Measurements from ENCODE around the gene ACACA. TPM values are rescaled to one million over a fixed set of nuclear protein-coding genes. Genes with fewer than 3 reads are reported as not detected.

Gene ACACA
- total and polyA plus RNA-seq, 2 donors (not counting 1 experiment from before 2014, with no cell fraction given) = 4.8 to 26.2 TPM

DNA sequence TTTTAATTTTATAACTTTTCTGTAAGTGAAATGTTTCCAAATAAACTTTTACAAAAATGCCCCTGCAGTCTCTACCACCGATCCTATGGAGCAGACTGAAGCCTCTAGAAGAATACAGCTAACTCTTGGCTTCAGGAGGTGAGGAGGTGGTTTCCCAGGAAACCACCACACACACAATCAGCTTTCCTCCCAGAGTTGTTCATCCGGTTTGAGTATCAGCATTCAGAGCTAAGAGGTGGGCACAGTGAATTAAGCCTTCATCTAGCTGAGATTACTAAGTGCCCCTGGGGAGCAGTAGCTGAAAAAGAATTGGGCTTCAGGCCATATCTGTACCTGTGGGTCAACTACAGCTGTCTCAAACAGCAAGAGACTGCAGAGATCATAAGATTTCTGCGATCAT, 318.2 kb downstream of the ACACA start:
- H3K4me2 ChIP-seq (replicated peaks; ENCODE audit: low read depth, low read length, poor library complexity, severe bottlenecking) = no peak overlapping the region
- H3K4me1 ChIP-seq (ENCODE audit: control insufficient read depth in 2 of 2, insufficient read depth in 2 of 2, low read length in 2 of 2) = peaks cover 5 to 10% of the 10 kb centered on the region in 2 donors
- Mint-ChIP-seq H3K4me3 (no peak overlapping the region), H3K27me3 (no peaks in the 10 kb centered on the region), H3K4me1 (peaks cover 11% of the 10 kb centered on the region), H3K9me3 (ENCODE audit: insufficient read depth) (no peaks in the 10 kb centered on the region), H3K27ac (no peak overlapping the region)
- H3K36me3 ChIP-seq (replicated peaks in 1 of 2; ENCODE audit: control extremely low read depth in 1 of 2, control insufficient read depth in 1 of 2, extremely low read depth in 1 of 2, insufficient read depth in 2 of 2, low read length in 1 of 2) = peaks cover 3 to 15% of the 10 kb centered on the region in 2 experiments
- no peaks in the 10 kb centered on the region for H3K27me3 ChIP-seq (replicated peaks in 1 of 4; ENCODE audit: control extremely low read depth in 1 of 4, control insufficient read depth in 3 of 4, insufficient read depth in 4 of 4, low read length in 3 of 4)
- H3K79me2 ChIP-seq (ENCODE audit: control insufficient read depth, insufficient read depth, low read length) = no peaks in the 10 kb centered on the region
- ChIA-PET CTCF (no interaction called here), POLR2A (no interaction called here)
- intact Hi-C loops (cut with micrococcal nuclease) = no loop called here
- no peak overlapping the region for H2AFZ ChIP-seq (ENCODE audit: insufficient read depth, low read depth, low read length, poor library complexity, severe bottlenecking)
- no peaks in the 10 kb centered on the region for H3K9me3 ChIP-seq (ENCODE audit: control extremely low read depth in 1 of 3, control insufficient read depth in 2 of 3, insufficient read depth in 1 of 3, low read length in 2 of 3)
- no peaks in the 10 kb centered on the region for H4K20me1 ChIP-seq (ENCODE audit: control insufficient read depth, insufficient read depth, low read length, poor library complexity, severe bottlenecking)
- H3K9ac ChIP-seq (ENCODE audit: low read length) = no peak overlapping the region
- H3K27ac ChIP-seq (ENCODE audit: low read length in 2 of 2) = no peak overlapping the region
- WGBS (ENCODE audit: insufficient coverage) = 86% methylated on average over 1 of the region's 3 CpGs
- no peak for ATAC-seq (ENCODE audit: low read depth)
- no peak overlapping the region for H3K4me3 ChIP-seq (ENCODE audit: control extremely low read depth in 1 of 5, extremely low read depth in 1 of 5, insufficient read depth in 1 of 5, low read depth in 2 of 5, low read length in 4 of 5)
- TF ChIP-seq, protein P1, sequence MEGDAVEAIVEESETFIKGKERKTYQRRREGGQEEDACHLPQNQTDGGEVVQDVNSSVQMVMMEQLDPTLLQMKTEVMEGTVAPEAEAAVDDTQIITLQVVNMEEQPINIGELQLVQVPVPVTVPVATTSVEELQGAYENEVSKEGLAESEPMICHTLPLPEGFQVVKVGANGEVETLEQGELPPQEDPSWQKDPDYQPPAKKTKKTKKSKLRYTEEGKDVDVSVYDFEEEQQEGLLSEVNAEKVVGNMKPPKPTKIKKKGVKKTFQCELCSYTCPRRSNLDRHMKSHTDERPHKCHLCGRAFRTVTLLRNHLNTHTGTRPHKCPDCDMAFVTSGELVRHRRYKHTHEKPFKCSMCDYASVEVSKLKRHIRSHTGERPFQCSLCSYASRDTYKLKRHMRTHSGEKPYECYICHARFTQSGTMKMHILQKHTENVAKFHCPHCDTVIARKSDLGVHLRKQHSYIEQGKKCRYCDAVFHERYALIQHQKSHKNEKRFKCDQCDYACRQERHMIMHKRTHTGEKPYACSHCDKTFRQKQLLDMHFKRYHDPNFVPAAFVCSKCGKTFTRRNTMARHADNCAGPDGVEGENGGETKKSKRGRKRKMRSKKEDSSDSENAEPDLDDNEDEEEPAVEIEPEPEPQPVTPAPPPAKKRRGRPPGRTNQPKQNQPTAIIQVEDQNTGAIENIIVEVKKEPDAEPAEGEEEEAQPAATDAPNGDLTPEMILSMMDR (IDR thresholded peaks at IDR 0.05) = no peak
- no peak for TF ChIP-seq EZH2 (IDR thresholded peaks at IDR 0.05; ENCODE audit: borderline replicate concordance, insufficient read depth, low read depth, low read length, poor library complexity, severe bottlenecking)
- DNase-seq = no peak

DNA sequence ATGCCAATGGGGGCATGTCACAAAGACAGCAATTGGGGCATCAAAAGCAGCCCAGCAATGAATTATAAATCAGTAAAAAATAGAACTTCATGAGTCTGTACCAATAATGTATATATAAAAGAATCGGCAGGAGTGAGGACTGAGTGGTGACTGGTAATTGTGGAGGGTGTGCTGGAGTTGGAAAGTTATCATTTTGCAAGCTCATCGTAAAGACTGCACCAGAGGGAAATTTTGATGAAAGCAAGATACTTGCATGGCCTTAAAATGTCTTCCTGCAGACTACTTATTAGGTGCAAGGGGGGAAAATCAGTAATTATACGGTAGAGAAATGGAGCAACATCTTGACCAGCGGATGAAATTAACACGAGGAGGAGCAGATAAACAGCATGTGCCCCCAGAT, 319.0 kb downstream of the ACACA start:
- Histone ChIP-seq H3K4me3 (ENCODE audit: control extremely low read depth in 1 of 5, extremely low read depth in 1 of 5, insufficient read depth in 1 of 5, low read depth in 2 of 5, low read length in 4 of 5) (no peak overlapping the region), H2AFZ (ENCODE audit: insufficient read depth, low read depth, low read length, poor library complexity, severe bottlenecking) (no peak overlapping the region), H3K9me3 (ENCODE audit: control extremely low read depth in 1 of 3, control insufficient read depth in 2 of 3, insufficient read depth in 1 of 3, low read length in 2 of 3) (no peaks in the 10 kb centered on the region), H3K4me2 (replicated peaks; ENCODE audit: low read depth, low read length, poor library complexity, severe bottlenecking) (no peak overlapping the region), H3K9ac (ENCODE audit: low read length) (no peak overlapping the region), H3K27me3 (replicated peaks in 1 of 4; ENCODE audit: control extremely low read depth in 1 of 4, control insufficient read depth in 3 of 4, insufficient read depth in 4 of 4, low read length in 3 of 4) (no peaks in the 10 kb centered on the region), H3K36me3 (replicated peaks in 1 of 2; ENCODE audit: control extremely low read depth in 1 of 2, control insufficient read depth in 1 of 2, extremely low read depth in 1 of 2, insufficient read depth in 2 of 2, low read length in 1 of 2) (peaks cover 0 to 15% of the 10 kb centered on the region in 2 experiments), H4K20me1 (ENCODE audit: control insufficient read depth, insufficient read depth, low read length, poor library complexity, severe bottlenecking) (no peaks in the 10 kb centered on the region), H3K27ac (ENCODE audit: low read length in 2 of 2) (no peak overlapping the region), H3K79me2 (ENCODE audit: control insufficient read depth, insufficient read depth, low read length) (no peaks in the 10 kb centered on the region), H3K4me1 (ENCODE audit: control insufficient read depth in 2 of 2, insufficient read depth in 2 of 2, low read length in 2 of 2) (peaks cover 5 to 10% of the 10 kb centered on the region in 2 donors)
- ChIA-PET CTCF (no interaction called here), POLR2A (no interaction called here)
- intact Hi-C loops (cut with micrococcal nuclease) = no loop called here
- Mint-ChIP-seq H3K27me3 (no peaks in the 10 kb centered on the region), H3K4me1 (peaks cover 11% of the 10 kb centered on the region), H3K9me3 (ENCODE audit: insufficient read depth) (no peaks in the 10 kb centered on the region), H3K27ac (no peak overlapping the region), H3K4me3 (no peak overlapping the region)
- DNase-seq (no peak), ATAC-seq (ENCODE audit: low read depth) (no peak)
- 94% methylated on average over 4 of the region's 5 CpGs for WGBS (ENCODE audit: insufficient coverage)
- TF ChIP-seq, protein P1 (IDR thresholded peaks at IDR 0.05) = no peak
- TF ChIP-seq EZH2 (IDR thresholded peaks at IDR 0.05; ENCODE audit: borderline replicate concordance, insufficient read depth, low read depth, low read length, poor library complexity, severe bottlenecking) = no peak

Data from B cell (primary cell).